Keratinocyte (primary cell): ENCODE data around the gene HIP1R.

ENCODE experiments used
- EZH2 ChIP-seq: IDR thresholded peaks from one replicate; pipeline ENCODE4 v1.6.1; 2012; ENCODE audit warnings: inconsistent platforms, mild to moderate bottlenecking, low read length, moderate library complexity
- TF ChIP-seq, protein P1 (sequence below), 3 experiments: IDR thresholded peaks in 1 of 3; conservative IDR thresholded peaks in 1 of 3; optimal IDR thresholded peaks in 1 of 3; 2 replicates in 2 of 3; 3 replicates in 1 of 3; pipeline versions ENCODE3 to v1.5.1; 2011; ENCODE audit warnings: low read length in 3 of 3, mild to moderate bottlenecking in 3 of 3, moderate library complexity in 2 of 3, control low read depth in 1 of 3, inconsistent platforms in 1 of 3; ENCODE audit not compliant: insufficient read depth in 2 of 3; ENCODE audit errors: extremely low read depth in 1 of 3

DNA sequence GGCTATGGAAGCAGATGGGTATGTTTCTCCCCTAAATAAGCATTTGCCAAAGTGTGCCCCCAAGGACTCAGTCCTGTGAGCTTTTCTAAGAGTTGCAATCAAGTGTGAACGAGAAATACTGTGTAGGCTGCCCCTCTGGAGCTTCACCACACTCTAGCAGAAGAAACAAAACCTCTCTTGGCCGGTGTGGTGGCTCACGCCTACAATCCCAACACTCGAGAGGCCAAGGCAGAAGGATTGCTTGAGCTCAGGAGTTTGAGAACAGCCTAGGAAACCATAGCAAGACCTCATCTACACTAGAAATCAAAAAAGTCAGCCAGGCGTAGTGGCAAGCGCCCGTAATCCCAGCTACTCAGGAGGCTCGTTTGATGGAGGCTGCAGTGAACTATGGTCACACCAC, 50.9 kb downstream of the HIP1R start:
- TF ChIP-seq, protein P1, sequence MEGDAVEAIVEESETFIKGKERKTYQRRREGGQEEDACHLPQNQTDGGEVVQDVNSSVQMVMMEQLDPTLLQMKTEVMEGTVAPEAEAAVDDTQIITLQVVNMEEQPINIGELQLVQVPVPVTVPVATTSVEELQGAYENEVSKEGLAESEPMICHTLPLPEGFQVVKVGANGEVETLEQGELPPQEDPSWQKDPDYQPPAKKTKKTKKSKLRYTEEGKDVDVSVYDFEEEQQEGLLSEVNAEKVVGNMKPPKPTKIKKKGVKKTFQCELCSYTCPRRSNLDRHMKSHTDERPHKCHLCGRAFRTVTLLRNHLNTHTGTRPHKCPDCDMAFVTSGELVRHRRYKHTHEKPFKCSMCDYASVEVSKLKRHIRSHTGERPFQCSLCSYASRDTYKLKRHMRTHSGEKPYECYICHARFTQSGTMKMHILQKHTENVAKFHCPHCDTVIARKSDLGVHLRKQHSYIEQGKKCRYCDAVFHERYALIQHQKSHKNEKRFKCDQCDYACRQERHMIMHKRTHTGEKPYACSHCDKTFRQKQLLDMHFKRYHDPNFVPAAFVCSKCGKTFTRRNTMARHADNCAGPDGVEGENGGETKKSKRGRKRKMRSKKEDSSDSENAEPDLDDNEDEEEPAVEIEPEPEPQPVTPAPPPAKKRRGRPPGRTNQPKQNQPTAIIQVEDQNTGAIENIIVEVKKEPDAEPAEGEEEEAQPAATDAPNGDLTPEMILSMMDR (optimal IDR thresholded peaks at IDR 0.05 in 1 of 3, IDR thresholded peaks at IDR 0.05 in 1 of 3, conservative IDR thresholded peaks at IDR 0.05 in 1 of 3; ENCODE audit: extremely low read depth in 1 of 3, insufficient read depth in 2 of 3, low read length in 3 of 3): no peak
- no peak for TF ChIP-seq EZH2
